SK-N-SH (cell line): ENCODE data around the gene SERPINB10. TPM values are rescaled to one million over a fixed set of nuclear protein-coding genes. Genes with fewer than 3 reads are reported as not detected.

Experiments
- CTCF ChIA-PET: fragments of 300-600, 350-600 bp; formaldehyde crosslinking; extraction: SDS; loops from one replicate; lab custom pipeline; 2021; lab: Yijun Ruan, JAX
- POLR2A ChIA-PET: fragments of 350-600 bp; sonication (Branson Sonifier 250); formaldehyde crosslinking; extraction: SDS; loops from one replicate; lab custom pipeline; 2020; ENCODE audit warnings: antibody characterized with exemption, inconsistent platforms; lab: Yijun Ruan, JAX
- DNase-seq: peaks from one replicate; pipeline ENCODE4 v3.0.0; 2012
- H2AFZ ChIP-seq: fragments of 200-600 bp; sonication (generic); 2 replicates; pipeline ENCODE4 v1.8.1; 2016; ENCODE audit warnings: antibody characterized with exemption, mild to moderate bottlenecking, low read depth
- H3F3A ChIP-seq: fragments of 200-600 bp; sonication (generic); replicated peaks from 2 replicates; pipeline ENCODE3; 2016; ENCODE audit warnings: antibody characterized with exemption, mild to moderate bottlenecking; ENCODE audit not compliant: insufficient read depth
- H3K27ac ChIP-seq, 2 experiments: fragments of 200-500 bp in 1 of 2; fragments of 200-600 bp in 1 of 2; sonication (Bioruptor generic) in 1 of 2; sonication (generic), shearing (Covaris generic) in 1 of 2; 2 replicates each; pipeline versions ENCODE4 v1.5.1 to v1.6.1; 2014 to 2016; ENCODE audit warnings: low read depth in 2 of 2, inconsistent platforms in 1 of 2, low read length in 1 of 2, mild to moderate bottlenecking in 1 of 2, mixed read lengths in 1 of 2
- H3K27me3 ChIP-seq: fragments of 200-600 bp; sonication (generic), shearing (Covaris generic); 2 replicates; pipeline ENCODE4 v1.6.1; 2016; ENCODE audit warnings: mixed run types; ENCODE audit not compliant: insufficient read depth
- H3K36me3 ChIP-seq, 2 experiments: fragments of 200-500 bp in 1 of 2; fragments of 200-600 bp in 1 of 2; sonication (Bioruptor generic) in 1 of 2; sonication (generic) in 1 of 2; replicated peaks in 1 of 2; 2 replicates each; pipeline versions ENCODE3 to v1.5.1; 2014 to 2016; ENCODE audit warnings: low read length in 1 of 2, mild to moderate bottlenecking in 1 of 2; ENCODE audit not compliant: insufficient read depth in 2 of 2, control insufficient read depth in 1 of 2
- H3K4me1 ChIP-seq, 2 experiments: fragments of 200-500 bp in 1 of 2; fragments of 200-600 bp in 1 of 2; sonication (Bioruptor generic) in 1 of 2; sonication (generic), shearing (Covaris generic) in 1 of 2; 2 replicates each; pipeline versions ENCODE4 v1.5.1 to v1.6.1; 2014 to 2016; ENCODE audit warnings: low read depth in 1 of 2, low read length in 1 of 2, mixed run types in 1 of 2; ENCODE audit not compliant: insufficient read depth in 2 of 2, control insufficient read depth in 1 of 2
- H3K4me2 ChIP-seq: fragments of 200-600 bp; sonication (generic), shearing (Covaris generic); 2 replicates; pipeline ENCODE4 v1.6.1; 2017; ENCODE audit warnings: mixed run types
- H3K4me3 ChIP-seq, 2 experiments: fragments of 200-500 bp in 1 of 2; fragments of 200-600 bp in 1 of 2; sonication (Bioruptor generic) in 1 of 2; sonication (generic), shearing (Covaris generic) in 1 of 2; 2 replicates each; pipeline versions ENCODE4 v1.5.1 to v1.8.1; 2014 to 2016; ENCODE audit warnings: low read depth in 2 of 2, inconsistent platforms in 1 of 2, low read length in 1 of 2, mild to moderate bottlenecking in 1 of 2, mixed read lengths in 1 of 2, moderate library complexity in 1 of 2
- H3K79me2 ChIP-seq: fragments of 200-600 bp; sonication (generic); 2 replicates; pipeline ENCODE4 v1.8.1; 2017; ENCODE audit warnings: mild to moderate bottlenecking; ENCODE audit not compliant: insufficient read depth
- H3K9ac ChIP-seq: fragments of 200-600 bp; sonication (generic); 2 replicates; pipeline ENCODE4 v1.6.1; 2017; ENCODE audit warnings: mixed run types
- H3K9me2 ChIP-seq: fragments of 200-600 bp; sonication (generic); 2 replicates; pipeline ENCODE4 v1.6.1; 2017; ENCODE audit warnings: mixed run types
- H3K9me3 ChIP-seq: fragments of 200-600 bp; sonication (generic); 2 replicates; pipeline ENCODE4 v1.6.1; 2017; ENCODE audit warnings: mixed run types, mild to moderate bottlenecking, moderate library complexity
- H4K20me1 ChIP-seq: fragments of 200-600 bp; sonication (generic); 2 replicates; pipeline ENCODE4 v1.6.1; 2017; ENCODE audit warnings: mild to moderate bottlenecking, mixed run types; ENCODE audit not compliant: insufficient read depth
- CHD2 ChIP-seq: fragments of 150-350 bp; IDR thresholded peaks from 2 replicates; pipeline ENCODE4 v1.6.1; 2018; ENCODE audit warnings: low read length; ENCODE audit not compliant: partially characterized antibody
- ELF1 ChIP-seq: IDR thresholded peaks from 2 replicates; pipeline ENCODE4 v1.4.0; 2012
- EP300 ChIP-seq, 2 experiments: IDR thresholded peaks; 2 replicates each; pipeline versions ENCODE4 v1.4.0 to v1.6.1; 2012; ENCODE audit warnings: borderline replicate concordance in 1 of 2, low read depth in 1 of 2, low read length in 1 of 2
- EZH2phosphoT487 ChIP-seq: fragments of 200-600 bp; sonication (generic); IDR thresholded peaks from 2 replicates; pipeline ENCODE4 v1.6.1; 2017; ENCODE audit warnings: low read depth, mixed run types, mild to moderate bottlenecking, antibody characterized with exemption, moderate library complexity, borderline replicate concordance
- FOSL2 ChIP-seq: IDR thresholded peaks from 2 replicates; pipeline ENCODE4 v1.4.0; 2012; ENCODE audit warnings: low read depth, mild to moderate bottlenecking, moderate library complexity, borderline replicate concordance
- IRF3 ChIP-seq: fragments of 150-350 bp; IDR thresholded peaks from 2 replicates; pipeline ENCODE4 v1.6.1; 2016; ENCODE audit warnings: mild to moderate bottlenecking, low read depth, low read length
- MEF2A ChIP-seq: IDR thresholded peaks from 2 replicates; pipeline ENCODE4 v1.4.0; 2012; ENCODE audit warnings: low read depth, borderline replicate concordance
- NFIC ChIP-seq: IDR thresholded peaks from 2 replicates; pipeline ENCODE4 v1.4.0; 2012; ENCODE audit warnings: borderline replicate concordance
- POLR2AphosphoS5 ChIP-seq: IDR thresholded peaks from 2 replicates; pipeline ENCODE4 v1.6.1; 2012; ENCODE audit warnings: low read depth, low read length
- RAD21 ChIP-seq: IDR thresholded peaks from 2 replicates; pipeline ENCODE4 v1.6.1; 2012; ENCODE audit warnings: mild to moderate bottlenecking, low read length
- RCOR1 ChIP-seq: fragments of 150-350 bp; IDR thresholded peaks from 2 replicates; pipeline ENCODE4 v1.6.1; 2017; ENCODE audit warnings: antibody characterized with exemption, low read length
- REST ChIP-seq: IDR thresholded peaks from 2 replicates; pipeline ENCODE4 v1.6.1; 2012; ENCODE audit warnings: mild to moderate bottlenecking, low read depth, low read length, moderate library complexity
- RXRA ChIP-seq: IDR thresholded peaks from 2 replicates; pipeline ENCODE4 v1.4.0; 2012; ENCODE audit warnings: low read depth, mild to moderate bottlenecking, borderline replicate concordance
- SIN3A ChIP-seq: IDR thresholded peaks from 2 replicates; pipeline ENCODE4 v1.6.1; 2012; ENCODE audit warnings: low read depth, mild to moderate bottlenecking, low read length, moderate library complexity, borderline replicate concordance
- TCF12 ChIP-seq: IDR thresholded peaks from 2 replicates; pipeline ENCODE4 v1.4.0; 2012
- USF1 ChIP-seq: IDR thresholded peaks from 2 replicates; pipeline ENCODE4 v1.4.0; 2012; ENCODE audit warnings: low read depth, borderline replicate concordance
- USF2 ChIP-seq: fragments of 150-350 bp; IDR thresholded peaks from 2 replicates; pipeline ENCODE4 v1.6.1; 2017; ENCODE audit warnings: antibody characterized with exemption, low read length, low read depth, borderline replicate concordance
- WGBS: methylation state at CpG from one replicate; pipeline ENCODE4 v1.1.6; 2017; ENCODE audit warnings: low lambda C conversion rate; 5-methylcytosine and 5-hydroxymethylcytosine counted together
- polyA plus RNA-seq, 3 experiments: library from polyadenylated mRNA; depleted of rRNA; stranded (reverse); fragments of >200 nt; gene quantifications; 2 replicates each; pipeline ENCODE4 v1.2.3, GENCODE V29; 2012

Gene SERPINB10
- polyA plus RNA-seq, 1 of the 3 experiments (the other 2 are of a cell fraction): 0.10 TPM

GRCh38 chr18:63858456-63858855 lies 49.3 kb upstream of the SERPINB10 start (continued):
- TF ChIP-seq SIN3A (no peak), USF1 (no peak), REST (no peak)
- TF ChIP-seq, all 33 proteins: peak for 0

GRCh38 chr18:63859781-63860475 lies 47.8 kb upstream of the SERPINB10 start:
- TF ChIP-seq TCF12 (no peak), ELF1 (no peak), POLR2AphosphoS5 (no peak), EZH2phosphoT487 (no peak), NFIC (no peak), FOSL2 (no peak), RCOR1 (no peak), RAD21 (no peak), RXRA (no peak), EP300 (IDR thresholded peaks at IDR 0.05; ENCODE audit: borderline replicate concordance in 1 of 2, low read depth in 1 of 2, low read length in 1 of 2) (no peak), MEF2A (no peak), USF2 (no peak), CHD2 (no peak), IRF3 (no peak), SIN3A (no peak)
- Histone ChIP-seq H3K27me3 (peaks cover 7% of the 10 kb centered on the region; the same call in 1 of the 2 replicates), H3K9ac (no peak overlapping the region), H3K4me2 (no peak overlapping the region), H3K36me3 (no peaks in the 10 kb centered on the region), H4K20me1 (no peaks in the 10 kb centered on the region), H3F3A (no peaks in the 10 kb centered on the region), H3K4me1 (no peaks in the 10 kb centered on the region), H3K9me2 (no peaks in the 10 kb centered on the region), H3K4me3 (no peak overlapping the region), H2AFZ (no peak overlapping the region), H3K27ac (no peak overlapping the region), H3K79me2 (no peaks in the 10 kb centered on the region), H3K9me3 (no peaks in the 10 kb centered on the region)
- ChIA-PET CTCF (interaction anchor here (0.7 to 2.8 kb wide), 3 partner anchors 147 to 342 kb away, joined by 3 to 8 read pairs (median 4); no protein-coding TSS in a partner anchor), POLR2A (no interaction called here)
- 23% methylated on average over 2 of the region's 2 CpGs for WGBS
- DNase-seq: no peak
